Stimulated activated naive CD4-positive, alpha-beta T cell treated with Interleukin-2 at 50 U/mL for 16 hours (primary cell): ENCODE data around the gene NRP2.

ENCODE experiments used
- DNase-seq: peaks from one replicate; lab custom pipeline; 2025; lab: John Stamatoyannopoulos, UW

Gene NRP2

DNA sequence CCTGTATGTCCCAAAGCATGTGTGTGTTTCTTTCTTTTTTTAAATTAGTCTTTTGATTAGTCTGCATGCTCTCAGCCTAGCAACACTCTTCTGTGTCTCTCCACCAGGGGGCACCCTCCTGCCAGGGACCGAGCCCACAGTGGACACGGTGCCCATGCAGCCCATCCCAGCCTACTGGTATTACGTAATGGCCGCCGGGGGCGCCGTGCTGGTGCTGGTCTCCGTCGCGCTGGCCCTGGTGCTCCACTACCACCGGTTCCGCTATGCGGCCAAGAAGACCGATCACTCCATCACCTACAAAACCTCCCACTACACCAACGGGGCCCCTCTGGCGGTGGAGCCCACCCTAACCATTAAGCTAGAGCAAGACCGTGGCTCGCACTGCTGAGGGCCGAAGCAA lies 93.8 kb downstream of the NRP2 start:
- DNase-seq: no peak

DNA sequence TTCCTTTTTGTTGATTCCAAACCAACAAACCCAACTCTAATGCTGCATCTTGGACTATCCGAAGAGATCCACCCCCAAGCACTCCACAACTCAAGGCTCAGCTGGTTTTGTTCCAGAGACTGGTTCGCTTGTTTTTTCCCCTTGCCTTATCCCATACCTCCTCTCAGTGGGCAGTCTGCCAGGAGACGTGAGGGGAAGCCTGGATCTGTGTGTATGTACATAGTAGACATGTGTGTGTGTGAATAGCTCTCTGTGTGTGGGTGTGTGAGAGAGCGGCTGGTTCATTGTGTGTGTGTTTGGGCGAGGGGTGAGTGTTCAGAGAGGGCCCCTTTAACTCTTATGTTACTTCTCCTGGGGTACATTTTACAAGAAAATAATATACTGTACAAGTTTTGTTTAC lies 94.4 kb downstream of the NRP2 start:
- DNase-seq: no peak

DNA sequence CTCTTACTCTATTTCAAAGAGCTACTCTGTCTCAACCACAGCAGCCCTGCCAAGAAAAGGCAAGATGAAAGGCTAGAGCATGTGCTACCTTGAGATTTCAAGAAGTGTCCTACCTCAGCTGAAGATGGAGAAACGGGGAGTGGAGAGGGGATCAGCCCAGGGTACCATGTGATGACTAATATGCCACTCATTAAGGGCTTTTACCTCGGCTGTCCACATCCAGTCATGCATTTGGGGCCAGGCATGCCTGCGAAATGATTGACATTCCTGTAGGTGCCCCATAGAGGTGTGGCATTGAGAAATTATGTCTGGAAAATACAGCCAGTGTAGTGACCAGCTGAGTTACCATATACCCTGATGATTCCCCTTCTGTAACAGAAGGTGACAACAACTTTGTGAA lies 96.1 kb downstream of the NRP2 start:
- no peak for DNase-seq

DNA sequence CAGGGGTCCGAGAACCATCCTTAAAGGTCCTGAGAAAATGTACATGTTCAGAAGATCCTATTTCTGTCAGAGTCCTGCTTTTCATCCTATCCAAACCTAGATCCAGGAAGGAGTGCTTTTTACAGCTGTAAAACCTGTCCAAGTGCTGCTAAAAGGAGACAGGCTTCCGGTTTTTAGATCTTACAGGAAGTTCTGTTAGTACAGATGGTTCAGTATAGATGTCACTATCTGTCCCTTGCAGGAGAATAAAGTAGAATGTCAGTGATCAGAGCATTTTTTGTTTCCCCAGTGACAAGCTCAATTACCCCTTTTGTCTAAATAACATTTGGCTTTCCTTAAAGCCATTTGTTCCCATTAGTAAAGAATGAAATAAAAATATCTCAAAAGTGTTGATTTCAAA lies 98.3 kb downstream of the NRP2 start:
- DNase-seq: no peak

DNA sequence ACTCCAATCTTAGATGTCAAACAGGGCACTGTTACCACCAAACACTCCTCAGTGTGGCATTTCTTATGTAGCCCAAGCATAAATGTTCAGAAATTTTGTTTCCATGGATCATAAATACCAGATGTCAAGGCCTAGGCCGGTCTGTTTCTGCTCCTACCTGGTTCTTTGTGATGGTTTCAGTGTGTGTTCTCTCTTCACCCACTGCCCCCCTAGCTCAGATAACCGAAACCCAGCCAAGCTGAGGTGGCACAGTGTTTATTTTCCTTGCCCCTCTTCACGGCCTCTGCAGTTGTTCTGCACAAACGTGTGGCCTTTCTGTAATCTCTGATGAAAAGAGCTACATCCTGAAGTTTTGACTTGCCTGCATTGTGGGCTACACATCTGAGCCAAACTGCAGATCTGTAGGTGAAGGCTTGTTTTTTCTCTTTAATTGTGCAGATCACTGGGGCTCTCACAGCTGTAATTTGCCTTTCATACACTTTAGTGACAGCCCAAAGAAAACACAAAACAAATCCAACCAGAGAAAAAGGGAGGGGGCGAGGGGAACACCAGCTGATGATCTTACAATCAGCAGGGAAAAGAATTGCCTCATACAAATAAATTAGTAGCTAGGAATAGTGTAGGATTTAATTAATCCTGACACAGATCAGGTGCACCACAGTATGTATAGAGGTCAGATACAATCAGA lies 99.1 kb downstream of the NRP2 start:
- no peak for DNase-seq

DNA sequence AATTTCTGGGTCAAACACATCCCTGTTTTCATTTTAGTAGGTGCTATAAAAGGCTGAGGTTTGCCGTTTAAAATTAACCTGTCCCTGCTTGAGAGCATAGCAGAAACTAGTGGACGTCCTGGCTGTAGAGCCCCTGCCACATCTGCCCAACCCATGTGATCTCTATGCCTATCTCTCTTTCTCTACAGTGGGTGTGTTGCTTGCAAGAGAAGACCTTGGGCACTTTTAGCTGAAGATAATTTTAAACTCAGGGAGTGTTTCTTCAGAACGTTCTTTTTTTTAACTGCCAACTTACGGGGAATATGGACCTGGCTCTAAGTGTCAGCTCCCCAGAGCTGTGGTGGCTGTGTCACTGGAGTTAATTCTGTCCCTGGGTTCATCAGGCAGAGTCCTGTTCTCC lies 100.6 kb downstream of the NRP2 start:
- no peak for DNase-seq

DNA sequence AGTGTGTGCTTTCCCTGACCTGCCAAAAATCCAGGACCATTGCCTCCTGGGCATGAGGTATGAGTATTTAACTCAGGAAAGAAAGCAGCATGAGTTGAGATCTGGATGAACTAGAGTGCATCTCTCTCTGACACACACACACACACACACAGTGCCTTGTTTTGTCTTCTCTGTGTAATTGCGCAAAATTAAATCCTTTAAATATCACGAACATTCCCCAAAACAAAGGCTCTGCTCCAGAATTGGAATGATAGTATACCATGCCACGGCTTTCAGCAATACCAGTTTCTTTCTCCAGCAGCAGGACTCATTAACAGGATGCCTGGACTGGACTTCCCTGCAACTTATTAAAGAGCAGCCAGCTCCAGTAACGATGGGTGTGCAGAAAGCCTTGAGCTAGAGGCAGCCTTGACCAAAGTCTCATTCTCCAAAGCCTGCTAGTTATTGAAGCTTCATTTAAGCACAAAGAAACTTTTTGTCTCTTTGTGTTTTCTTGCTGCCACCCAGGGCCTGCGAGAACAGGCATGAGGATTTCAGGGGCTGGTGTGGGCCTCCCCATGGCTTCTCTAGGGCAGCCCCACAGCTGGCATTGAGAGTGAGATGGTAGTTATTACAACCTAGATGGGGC lies 101.7 kb downstream of the NRP2 start:
- DNase-seq: no peak

DNA sequence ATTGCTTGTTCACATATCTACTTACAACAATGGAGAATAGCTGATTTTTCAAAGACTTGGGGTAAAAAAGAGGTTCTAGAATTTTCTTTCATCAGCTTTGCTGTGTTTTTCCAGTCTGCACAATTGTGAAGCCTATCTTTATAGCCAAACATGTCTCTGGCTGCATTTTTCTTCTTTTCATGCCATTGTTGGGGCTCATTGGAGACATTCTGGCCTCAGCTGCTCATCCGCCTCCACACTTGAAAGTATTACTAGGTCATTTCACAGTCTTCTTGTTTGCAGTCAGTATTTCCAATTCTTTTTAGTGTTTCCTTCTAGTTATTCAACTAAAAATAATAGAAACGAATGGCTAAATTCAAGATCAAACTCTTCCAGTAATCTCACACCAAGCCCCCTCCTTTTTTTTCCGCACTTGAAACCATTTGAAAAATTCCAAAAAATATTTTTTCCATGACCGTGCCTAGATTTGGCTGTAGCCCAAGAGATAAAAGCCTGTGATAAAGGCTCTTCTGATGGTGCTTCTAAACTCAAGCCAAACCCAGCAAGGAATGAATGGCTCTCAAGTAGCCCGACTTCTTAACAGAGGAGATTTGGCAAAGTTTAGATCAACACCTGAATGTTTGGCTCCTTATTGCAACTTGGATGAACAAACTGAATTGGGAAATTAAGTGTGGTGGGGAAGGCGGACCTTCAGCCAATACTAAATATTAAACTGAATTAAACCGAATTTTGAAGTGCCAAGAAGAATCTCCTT lies 103.4 kb downstream of the NRP2 start:
- no peak for DNase-seq

DNA sequence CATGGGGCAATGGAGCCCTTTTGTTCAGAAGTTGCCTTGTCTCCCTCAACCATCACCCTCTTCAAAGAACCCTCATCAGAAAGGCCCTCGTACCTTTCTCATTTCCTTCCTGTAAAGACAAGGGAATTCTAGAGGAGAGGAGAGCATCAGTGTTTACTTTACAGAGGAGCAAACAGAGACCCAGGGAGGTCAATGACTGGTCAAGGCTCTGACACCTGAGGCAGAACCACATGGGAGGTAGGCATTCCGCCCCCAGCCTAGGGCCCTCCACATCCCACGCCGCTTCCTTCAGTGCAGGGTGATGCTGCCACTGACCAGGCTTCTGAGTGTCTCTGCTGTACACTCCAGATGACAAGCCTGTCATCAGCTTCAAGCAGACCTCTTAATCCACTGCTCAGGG lies 104.7 kb downstream of the NRP2 start:
- no peak for DNase-seq

DNA sequence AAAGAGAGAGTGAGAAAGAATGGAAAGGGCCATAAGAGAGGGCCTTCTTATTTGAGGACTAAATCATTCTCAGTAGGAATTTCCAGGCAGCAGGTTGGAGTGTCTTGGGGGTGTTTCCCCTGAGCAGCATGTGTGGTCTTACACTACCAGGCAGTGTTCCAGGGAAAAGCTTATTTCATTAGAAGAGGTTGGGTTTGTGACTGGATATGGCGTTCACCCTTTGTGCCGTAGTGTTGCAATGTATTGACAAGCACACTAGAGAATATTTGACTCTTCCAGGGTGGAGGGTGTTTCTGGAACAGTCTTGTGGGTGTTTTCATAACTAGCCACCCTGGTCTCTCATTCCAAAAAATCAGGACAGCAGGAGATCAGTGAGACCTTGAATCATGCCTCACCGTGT lies 105.5 kb downstream of the NRP2 start:
- DNase-seq: no peak

DNA sequence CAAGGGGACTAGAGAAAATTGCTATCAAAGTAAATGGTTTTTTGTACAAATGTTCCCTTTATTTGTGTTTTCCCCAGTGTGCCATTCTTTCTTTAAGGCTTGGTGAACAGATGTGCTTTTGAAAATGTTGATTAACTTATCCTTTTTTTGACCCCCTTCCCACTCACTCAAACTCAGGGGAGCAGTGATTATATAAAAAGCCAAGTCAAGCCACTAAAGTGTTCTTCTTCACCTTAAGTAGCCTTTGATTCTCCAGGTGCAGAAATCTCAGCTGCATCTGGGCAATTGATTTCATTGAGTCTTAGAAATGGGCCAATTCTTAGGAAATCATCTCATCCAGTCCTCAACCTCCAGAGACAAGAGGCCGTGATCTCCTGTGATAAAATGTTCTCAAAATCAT lies 107.6 kb downstream of the NRP2 start:
- no peak for DNase-seq

DNA sequence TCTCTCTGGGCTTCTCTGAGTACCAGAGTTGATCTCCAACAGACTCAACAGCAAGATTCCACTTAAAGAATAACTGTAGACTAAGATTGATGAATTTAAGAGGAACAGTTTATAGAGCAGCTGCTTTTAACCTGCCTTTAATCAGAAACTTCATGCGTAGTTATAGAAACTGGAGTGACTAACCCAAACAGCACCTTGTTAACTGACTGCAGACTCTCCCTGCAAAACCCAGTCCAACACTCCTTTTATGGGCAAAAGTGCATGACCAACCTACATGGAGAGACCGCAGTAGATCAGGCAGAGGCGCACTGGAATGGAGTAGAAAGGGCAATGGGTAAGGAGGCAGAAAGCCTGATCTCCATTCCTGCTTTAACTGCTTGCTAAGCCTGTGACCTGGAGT lies 110.6 kb downstream of the NRP2 start:
- no peak for DNase-seq

DNA sequence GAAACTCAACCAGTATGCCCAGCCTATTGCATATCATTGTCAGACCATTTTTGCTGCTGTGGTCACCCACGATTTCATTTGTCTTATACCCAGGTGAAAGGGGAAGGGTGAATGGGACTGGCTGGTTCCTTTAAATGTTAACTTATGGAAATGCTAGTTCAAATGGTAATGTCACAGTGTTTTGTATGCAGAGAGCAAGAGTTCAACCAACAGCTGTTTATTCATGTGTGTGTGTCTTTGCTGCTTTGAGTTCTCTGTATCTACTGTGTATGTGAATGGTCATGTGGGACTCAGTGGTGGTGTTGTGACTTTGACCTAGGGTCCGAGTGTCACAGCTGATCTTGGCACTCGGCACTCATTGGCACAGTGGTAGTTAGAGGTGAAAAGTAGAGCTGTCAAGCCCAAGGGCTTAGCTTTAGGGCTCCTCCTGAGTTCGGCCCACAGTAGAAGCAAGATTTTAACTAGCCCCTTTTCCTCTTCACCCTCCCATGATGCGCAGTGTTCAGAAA lies 114.6 kb downstream of the NRP2 start:
- DNase-seq: no peak

DNA sequence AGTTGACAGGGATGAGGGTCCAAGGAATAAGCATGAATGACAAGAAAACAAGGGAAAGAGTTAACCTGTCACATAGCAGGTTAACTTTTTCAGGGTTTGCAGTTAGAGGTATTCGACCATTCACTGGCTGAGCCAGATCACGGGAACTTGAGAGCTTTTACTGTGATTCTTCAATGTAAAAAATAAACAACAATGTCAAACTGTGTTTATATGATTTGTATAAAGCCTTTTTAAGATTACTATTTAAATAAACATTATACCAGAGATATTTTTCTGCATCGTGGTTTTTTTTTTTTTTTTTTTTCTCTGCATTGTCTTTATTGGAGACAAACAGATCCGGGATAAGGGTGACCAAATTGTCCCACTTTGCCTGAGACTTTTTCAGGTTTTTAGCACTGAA lies 115.6 kb downstream of the NRP2 start:
- no peak for DNase-seq

DNA sequence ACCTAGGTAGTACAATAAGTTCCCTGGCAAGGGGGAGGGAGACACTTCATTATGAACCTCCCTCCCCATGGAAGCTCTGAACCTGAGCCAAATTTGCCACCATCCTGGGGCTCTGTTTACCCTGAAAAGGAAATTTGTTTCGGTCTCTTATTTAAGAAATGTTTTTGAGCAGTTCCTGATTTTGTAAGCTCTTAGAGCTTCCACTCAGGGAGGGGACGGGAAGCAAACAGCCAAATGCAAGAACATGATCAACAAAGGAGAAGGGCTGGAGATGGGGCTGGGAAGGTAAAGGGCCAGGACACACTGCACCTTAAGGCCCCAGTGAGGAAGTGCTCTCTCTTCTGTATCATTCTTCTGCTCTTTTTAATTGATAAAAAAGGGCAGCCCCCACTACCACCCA lies 117.9 kb downstream of the NRP2 start:
- no peak for DNase-seq

DNA sequence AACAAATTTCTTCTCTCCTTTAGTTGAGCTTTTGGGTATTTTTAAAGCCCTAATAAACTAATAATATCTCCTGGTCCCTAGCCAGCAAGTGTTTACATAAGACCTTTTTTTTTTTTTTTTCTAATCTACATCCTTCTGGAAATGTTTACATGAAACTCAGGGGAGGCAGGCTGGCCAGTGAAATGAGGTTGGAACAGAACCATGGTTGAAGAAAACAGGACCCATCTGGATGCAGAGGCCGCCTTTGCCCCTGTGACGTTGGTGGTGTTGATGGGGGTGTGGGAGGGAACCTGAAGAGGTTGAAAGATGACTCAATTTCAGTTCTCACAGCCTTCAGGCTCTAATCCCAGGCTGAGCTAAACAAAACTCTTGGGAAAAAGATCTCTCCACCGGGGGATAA lies 118.5 kb downstream of the NRP2 start:
- no peak for DNase-seq

DNA sequence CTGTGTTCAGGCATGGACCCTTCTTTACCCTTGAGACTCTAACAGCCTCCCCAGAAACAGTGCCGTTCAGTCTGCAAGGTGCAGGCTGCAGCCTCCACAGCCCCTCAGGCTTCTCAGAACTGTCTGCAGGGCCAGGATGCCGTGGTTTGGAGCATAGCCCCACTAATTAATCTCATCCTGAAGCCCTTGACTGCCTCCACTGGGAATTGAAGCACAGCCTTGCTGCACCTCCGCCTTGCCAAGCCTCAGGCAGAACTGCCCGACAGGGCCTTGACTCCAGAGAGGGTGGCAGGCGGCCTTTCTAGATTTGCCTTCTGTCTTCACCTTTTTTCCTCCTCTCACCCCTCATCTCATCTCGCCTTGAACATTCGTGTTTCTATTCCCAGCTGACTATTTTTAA lies 119.8 kb downstream of the NRP2 start:
- DNase-seq: no peak

DNA sequence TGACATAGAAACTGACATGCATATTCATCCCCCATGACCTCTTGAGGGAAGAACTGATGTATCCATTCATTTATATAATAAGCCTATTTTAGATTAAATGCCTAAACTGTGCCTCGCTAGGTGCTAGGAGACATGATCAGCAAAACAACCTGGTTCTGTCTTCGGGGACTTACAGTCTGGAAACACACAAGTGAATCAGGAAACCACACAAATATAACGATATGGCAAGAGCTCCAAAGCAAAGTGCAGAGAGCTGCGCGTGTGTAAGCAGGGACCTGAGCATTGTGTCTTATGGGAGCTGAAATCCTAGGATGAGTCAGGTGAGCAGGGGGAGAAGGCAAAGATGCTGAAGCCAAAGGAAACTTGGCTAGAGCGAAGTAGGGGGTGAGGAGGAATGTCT lies 120.6 kb downstream of the NRP2 start:
- no peak for DNase-seq

DNA sequence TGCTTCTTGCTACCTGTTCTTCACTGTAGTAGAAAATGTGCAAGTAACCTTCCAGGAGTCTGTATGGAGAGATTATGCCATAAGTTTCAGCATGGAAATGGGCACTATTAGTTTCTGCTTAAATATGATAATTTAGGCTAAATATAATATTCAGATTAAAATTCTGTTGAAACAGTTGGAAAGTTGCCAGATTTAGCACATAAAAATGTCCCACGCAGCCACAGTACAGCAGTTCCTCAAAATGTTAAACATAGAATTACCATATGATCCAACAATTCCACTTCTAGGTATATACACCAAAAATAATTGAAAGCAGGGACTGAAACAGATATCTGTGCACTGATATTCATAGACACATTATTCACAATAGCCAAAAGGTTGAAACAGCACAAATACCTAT lies 121.2 kb downstream of the NRP2 start:
- DNase-seq: no peak

DNA sequence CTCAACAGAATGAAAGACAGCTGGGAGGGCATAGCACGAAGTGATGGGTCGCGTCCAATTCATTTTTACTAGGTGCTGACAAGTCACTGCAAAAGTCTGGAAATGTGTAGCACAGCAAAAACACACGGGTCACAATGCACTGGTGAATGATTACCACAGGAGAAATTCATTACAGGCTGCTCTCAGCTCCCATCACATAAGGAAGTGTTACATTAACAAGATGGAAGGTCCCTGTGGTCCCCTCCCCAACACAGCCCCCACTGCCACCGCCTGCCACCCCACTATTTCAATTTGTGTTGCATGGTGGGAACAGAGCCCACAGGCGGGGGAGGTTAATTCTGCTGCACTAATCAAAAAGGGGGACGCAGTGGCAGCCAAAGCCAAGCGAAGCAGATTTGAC lies 122.8 kb downstream of the NRP2 start:
- DNase-seq: no peak

DNA sequence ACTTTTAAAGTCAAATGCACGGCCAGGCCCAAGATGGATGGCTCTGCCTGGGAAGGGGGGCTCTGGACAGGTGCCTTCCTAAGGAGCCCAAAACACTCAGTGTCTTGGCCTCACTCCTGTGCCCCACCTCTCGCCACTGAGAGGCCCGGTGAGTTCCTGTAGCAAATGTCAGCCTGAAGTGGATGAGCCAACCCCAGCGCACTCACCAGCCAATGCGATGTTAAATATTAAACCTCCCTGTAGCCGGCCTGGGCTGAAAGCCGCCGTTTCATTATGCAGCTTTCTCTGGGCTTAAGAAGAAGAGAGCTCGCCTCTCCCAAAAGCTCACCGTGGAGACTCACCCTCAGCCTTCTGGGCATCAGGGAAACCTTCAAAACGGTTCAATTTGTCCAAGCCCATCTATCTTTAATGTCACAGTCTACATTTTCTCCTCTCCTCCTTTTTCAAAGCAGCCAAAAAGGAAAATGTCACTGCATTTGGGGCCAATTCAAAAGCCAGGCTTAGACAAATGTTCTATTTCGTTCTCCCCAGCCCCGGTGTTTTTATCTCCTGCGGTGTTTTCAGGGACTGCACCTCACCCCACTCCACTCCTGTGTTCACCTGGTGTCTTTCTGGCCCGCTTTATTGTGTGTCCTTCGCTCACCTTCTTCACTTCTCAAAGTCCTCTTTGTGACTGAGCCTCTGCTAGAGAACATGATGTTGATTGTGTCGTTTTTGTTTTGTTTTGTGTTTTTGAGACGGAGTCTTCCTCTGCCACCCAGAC lies 124.0 kb downstream of the NRP2 start:
- no peak for DNase-seq

DNA sequence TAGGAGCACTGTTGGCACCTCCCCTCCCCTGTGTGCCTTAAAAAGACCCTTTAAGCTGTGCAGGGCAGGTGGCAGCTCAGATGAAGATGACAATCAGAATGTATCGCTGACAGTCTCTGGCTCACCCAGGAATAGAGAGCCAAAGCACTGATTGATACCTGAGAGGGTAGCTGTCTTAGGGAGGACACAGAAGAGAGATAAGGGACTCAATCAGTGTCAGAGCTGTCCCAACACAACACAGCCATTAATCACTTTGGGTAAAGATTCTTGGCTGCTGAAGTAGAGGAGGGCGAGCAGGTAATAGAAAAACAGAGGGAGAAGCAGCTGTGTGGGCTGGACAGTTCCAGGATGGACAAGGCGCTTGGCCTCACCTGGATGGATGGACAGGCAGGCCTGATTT lies 124.9 kb downstream of the NRP2 start:
- DNase-seq: no peak

DNA sequence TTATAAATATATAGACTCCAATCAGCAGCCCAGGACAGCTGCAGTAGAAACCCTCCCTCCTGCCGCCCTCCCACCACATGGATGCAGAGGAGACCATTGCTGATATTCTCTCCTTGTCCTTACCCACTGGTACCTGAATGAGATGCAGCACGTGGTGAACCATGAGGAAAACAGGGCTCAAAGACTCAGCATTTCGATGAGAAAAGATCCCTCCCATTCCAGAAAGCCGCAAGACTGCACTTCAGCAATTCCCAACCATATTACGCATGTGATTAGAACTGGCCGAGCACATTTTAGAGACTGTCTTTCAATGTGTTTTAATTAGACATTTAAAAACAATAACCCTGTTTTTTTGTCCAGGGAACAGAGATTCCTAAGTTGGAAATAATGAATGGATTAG lies 125.5 kb downstream of the NRP2 start:
- no peak for DNase-seq
